BLaER1 treated with 17β-estradiol and CSF1 and Interleukin-3, amounts not matched to agents 10 nM and 100 nM (cell line): ENCODE measurements around the gene STRN3.
"Not testable (repeated sequence)": the region's sequence is repeated elsewhere in the genome, so short reads cannot be mapped to it uniquely, and the experiment has no call there.

Experiments
- H3K27ac ChIP-seq, 11 experiments: shearing (Covaris generic); formaldehyde crosslinking; 2 replicates each; pipeline ENCODE4 v1.8.1; 2022
- H3K27me3 ChIP-seq, 11 experiments: shearing (Covaris generic); formaldehyde crosslinking; 2 replicates each; pipeline ENCODE4 v1.8.1; 2022
- H3K36me3 ChIP-seq, 11 experiments: shearing (Covaris generic); formaldehyde crosslinking; 2 replicates each; pipeline ENCODE4 v1.8.1; 2022
- H3K4me1 ChIP-seq, 10 experiments: shearing (Covaris generic); formaldehyde crosslinking; 2 replicates each; pipeline ENCODE4 v1.8.1; 2022
- H3K4me2 ChIP-seq, 11 experiments: shearing (Covaris generic); formaldehyde crosslinking; 2 replicates each; pipeline ENCODE4 v1.8.1; 2022
- H3K4me3 ChIP-seq, 10 experiments: shearing (Covaris generic); formaldehyde crosslinking; 2 replicates each; pipeline ENCODE4 v1.8.1; 2022
- H3K9ac ChIP-seq, 11 experiments: shearing (Covaris generic); formaldehyde crosslinking; 2 replicates each; pipeline ENCODE4 v1.8.1; 2022
- H3K9me3 ChIP-seq, 11 experiments: shearing (Covaris generic); formaldehyde crosslinking; replicated peaks in 1 of 11; 2 replicates each; pipeline ENCODE4 v1.8.1; 2022
- H4K20me1 ChIP-seq, 11 experiments: shearing (Covaris generic); formaldehyde crosslinking; 2 replicates each; pipeline ENCODE4 v1.8.1; 2022
- Cebpa-rat ChIP-seq, 11 experiments: shearing (Covaris generic); IDR thresholded peaks; 2 replicates each; pipeline ENCODE4 v1.8.1; 2022

The STRN3 gene

DNA sequence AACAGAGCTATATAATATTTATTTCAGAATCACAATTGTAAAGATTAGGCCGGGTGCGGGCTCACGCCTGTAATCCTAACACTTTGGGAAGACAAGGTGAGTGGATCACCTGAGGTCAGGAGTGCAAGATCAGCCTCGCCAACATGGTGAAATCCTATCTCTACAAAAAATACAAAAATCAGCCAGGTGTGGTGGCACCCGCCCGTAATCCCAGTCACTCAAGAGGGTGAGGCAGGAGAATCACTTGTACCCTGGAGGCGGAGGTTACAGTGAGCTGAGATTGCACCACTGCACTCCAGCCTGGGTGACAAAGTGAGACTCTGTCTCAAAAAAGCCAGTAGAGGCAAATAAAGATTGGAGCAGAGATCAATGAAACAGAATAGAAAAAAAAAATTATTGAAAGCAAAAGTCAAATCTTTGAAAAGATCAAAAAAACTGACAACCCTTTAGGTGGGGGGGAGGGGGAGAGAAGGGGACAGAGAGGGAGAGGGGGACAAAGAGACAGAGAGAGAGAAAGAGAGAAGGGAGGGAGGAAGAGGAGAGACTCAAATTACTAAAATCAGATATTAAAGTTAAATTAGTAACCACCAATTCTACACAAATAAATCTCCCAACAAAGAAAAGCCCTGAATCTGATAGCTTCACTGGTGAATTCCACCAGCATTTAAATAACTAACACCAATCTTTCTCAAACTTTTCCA is 53.1 kb downstream of the STRN3 start:
- Histone ChIP-seq H3K9ac (no peak overlapping the region), H3K4me3 (no peak overlapping the region), H3K9me3 (peaks cover 13 to 76% (median 54%) of the 10 kb centered on the region in 11 experiments), H3K27me3 (no peaks in the 10 kb centered on the region), H3K27ac (no peak overlapping the region), H3K4me1 (peaks cover 0 to 17% (median 0%) of the 10 kb centered on the region in 10 experiments; a peak in 2 of 20 replicates), H3K4me2 (no peak overlapping the region), H3K36me3 (peaks cover 0 to 46% (median 24%) of the 10 kb centered on the region in 11 experiments; a peak in 16 of 22 replicates), H4K20me1 (peaks cover 10 to 88% (median 62%) of the 10 kb centered on the region in 11 experiments; a peak in 16 of 22 replicates)
- TF ChIP-seq Cebpa-rat (IDR thresholded peaks at IDR 0.05) = no peak

DNA sequence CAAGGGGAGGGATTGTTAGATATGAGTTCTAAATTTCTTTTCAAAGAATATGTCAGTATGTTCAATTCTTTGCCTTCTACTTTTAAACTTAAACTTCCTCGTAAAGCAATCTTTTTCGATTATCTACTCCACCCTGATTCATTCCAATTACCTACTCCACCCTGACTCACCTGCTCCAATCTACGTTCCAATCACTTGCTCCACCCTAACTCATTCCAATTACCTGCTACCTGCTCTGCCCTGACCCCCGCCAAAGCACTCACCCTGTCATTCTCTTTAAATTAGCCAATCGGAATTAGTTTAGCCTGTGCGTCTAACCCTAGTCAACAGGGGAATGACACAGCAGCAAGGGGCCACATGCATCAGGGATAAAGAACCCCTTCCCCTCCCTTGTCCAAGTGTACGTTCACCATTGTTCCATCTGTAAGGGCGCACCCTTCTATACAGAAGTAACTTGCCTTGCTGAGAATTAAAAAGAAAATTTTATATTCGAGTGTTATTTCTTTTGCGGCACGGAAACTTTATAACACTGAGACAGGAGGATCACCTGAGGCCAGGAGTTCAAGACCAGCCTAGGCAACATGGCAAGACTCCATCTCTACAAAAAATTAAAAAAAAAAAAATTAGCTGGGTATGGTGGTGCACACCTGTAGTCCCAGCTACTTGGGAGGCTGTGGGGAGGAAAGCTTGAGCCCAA is 54.0 kb downstream of the STRN3 start:
- Histone ChIP-seq H3K36me3 (peaks cover 0 to 54% (median 31%) of the 10 kb centered on the region in 11 experiments; a peak in 18 of 22 replicates), H3K4me1 (peaks cover 0 to 15% (median 0%) of the 10 kb centered on the region in 10 experiments; a peak in 2 of 20 replicates), H3K9me3 (peaks cover 21 to 84% (median 63%) of the 10 kb centered on the region in 11 experiments), H4K20me1 (peaks cover 8 to 81% (median 55%) of the 10 kb centered on the region in 11 experiments; a peak in 14 of 22 replicates)
- H3K27me3 ChIP-seq, H3K9ac ChIP-seq, H3K27ac ChIP-seq, H3K4me2 ChIP-seq, H3K4me3 ChIP-seq: not testable (repeated sequence)

DNA sequence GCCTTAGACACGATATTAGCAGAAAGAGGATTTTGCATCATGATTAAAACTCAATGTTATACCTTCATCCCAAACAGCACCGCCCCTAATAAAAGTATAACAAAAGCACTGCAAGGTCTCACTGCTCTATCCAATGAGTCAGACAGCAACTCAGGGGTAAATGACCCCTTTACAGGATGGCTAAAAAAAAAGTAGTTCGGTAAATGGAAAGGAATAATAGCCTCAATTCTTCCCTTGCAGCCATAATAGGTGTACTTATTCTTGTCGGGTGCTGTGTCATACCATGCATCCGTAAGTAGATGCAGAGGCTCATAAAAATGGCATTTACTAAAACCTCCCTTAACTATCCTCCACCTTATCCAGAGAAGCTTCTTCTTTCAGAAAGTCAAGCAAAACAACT is 54.6 kb downstream of the STRN3 start:
- peaks cover 27 to 85% (median 68%) of the 10 kb centered on the region in 11 experiments for H3K9me3 ChIP-seq
- H3K27ac ChIP-seq = no peak overlapping the region
- H3K4me3 ChIP-seq = no peak overlapping the region
- peaks cover 0 to 9% (median 0%) of the 10 kb centered on the region in 10 experiments; a peak in 2 of 20 replicates for H3K4me1 ChIP-seq
- peaks cover 8 to 76% (median 49%) of the 10 kb centered on the region in 11 experiments; a peak in 14 of 22 replicates for H4K20me1 ChIP-seq
- no peak for TF ChIP-seq Cebpa-rat (IDR thresholded peaks at IDR 0.05)
- peaks cover 4 to 60% (median 34%) of the 10 kb centered on the region in 11 experiments for H3K36me3 ChIP-seq
- no peak overlapping the region for H3K4me2 ChIP-seq
- H3K9ac ChIP-seq = no peak overlapping the region
- no peaks in the 10 kb centered on the region for H3K27me3 ChIP-seq

DNA sequence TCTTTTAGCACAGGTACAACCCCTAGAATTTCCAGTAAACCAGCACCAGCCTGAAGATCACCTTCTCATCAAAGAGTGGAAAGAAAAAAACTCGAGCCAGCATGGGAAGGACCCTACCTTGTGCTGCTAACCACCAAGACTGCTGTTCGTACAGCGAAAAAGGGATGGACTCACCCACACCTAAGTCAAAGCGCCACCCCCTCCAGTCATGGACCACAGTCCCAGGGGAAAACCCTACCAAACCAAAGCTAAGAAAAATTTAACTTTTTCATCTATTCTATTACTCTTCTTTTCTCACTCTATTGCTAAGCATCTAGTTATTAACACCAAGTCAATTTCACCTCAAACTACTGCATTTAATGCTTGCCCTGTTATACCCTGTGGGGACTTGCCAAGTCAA is 56.4 kb downstream of the STRN3 start:
- not testable (repeated sequence) for H3K4me1 ChIP-seq, H3K27ac ChIP-seq, H3K9ac ChIP-seq, H3K4me2 ChIP-seq, H3K4me3 ChIP-seq, H3K27me3 ChIP-seq
- peaks cover 20 to 71% (median 52%) of the 10 kb centered on the region in 11 experiments for H3K36me3 ChIP-seq
- H3K9me3 ChIP-seq = peaks cover 44 to 92% (median 82%) of the 10 kb centered on the region in 11 experiments
- H4K20me1 ChIP-seq = peaks cover 5 to 73% (median 34%) of the 10 kb centered on the region in 11 experiments; a peak in 14 of 22 replicates

DNA sequence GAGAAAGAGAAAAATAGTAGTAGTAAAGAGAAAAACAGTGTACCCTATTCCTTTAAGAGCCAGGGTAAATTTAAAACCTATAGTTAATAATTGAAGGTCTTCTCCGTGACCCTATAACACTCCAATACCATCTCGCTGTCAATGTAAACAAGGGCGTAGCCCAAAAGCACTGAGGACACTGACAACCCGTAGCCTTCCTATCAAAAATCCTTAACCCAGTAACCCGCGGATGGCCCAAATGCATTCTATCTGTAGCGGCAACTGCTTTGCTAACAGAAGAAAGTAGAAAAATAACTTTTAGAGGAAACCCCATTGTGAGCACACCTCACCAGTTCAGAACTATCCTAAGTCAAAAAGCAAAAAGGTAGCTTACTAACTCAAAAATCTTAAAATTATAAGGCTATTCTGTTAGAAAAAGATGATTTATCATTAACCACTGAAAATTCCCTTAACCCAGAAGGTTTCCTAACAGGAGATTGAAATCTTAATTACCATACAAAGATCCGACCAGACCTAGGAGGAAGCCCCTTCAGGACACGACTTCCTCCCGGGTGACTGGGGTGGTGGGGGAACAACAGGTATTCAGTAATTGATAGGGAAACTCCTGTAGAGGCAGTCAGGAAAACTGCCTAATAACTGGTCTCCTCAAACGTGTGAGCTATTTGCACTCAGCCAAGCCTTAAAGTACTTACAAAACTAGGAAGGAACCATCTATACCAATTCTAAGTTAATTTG is 58.6 kb downstream of the STRN3 start:
- not testable (repeated sequence) for H3K4me2 ChIP-seq, H3K4me1 ChIP-seq, H3K9ac ChIP-seq, H3K27me3 ChIP-seq, H3K27ac ChIP-seq
- Histone ChIP-seq H4K20me1 (peaks cover 6 to 76% (median 39%) of the 10 kb centered on the region in 11 experiments; a peak in 15 of 22 replicates), H3K4me3 (peak overlapping the region in 1 of 10 experiments; percentile 4; a peak in 1 of 20 replicates), H3K36me3 (peaks cover 32 to 88% (median 65%) of the 10 kb centered on the region in 11 experiments), H3K9me3 (peaks cover 44 to 89% (median 85%) of the 10 kb centered on the region in 11 experiments)

DNA sequence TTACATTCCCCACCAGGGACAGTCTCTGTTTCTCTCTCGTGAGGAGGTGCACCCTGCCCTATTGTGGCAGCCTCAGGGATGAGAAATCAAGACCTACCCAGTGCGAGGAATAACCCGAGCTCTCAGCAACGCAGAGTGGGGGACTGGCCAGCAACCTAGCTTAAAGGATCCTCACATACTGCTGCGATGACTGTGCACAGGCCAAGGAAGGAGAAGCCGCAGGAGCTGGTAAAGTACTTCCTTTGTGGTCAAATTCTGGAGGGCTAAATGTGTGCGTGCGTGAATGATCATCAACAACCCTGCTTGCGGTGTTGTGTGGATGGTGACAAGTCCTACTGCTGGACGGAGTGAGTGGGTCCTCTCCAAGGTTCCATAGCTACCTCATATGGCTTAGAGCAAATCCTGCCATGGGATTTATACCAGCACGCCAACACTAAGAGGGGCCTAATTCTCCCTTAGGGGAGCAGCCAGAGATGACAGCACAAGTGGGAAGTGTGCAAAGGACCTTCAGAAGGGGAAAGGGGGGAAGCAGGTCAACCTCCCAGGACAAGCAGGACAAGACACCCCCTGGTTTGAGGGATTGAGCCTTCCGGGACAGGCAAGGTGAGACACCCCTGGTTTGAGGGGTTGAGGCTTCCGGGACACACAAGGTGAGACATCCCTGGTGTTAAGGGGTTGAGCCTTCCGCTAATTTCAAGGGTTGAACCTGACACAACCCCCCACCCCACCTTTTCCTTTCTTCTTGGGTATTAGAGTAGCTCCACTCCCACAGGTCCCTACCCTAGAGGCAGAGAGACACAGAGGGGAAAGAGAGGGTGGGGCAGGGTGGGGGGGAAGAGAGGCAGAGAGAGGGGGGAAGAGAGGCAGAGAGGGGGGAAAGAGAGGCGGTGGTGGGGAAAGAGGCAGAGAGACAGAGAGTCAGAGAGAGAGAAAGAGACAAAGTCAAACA is 59.5 kb downstream of the STRN3 start:
- Histone ChIP-seq H3K4me2 (no peak overlapping the region), H3K27me3 (no peaks in the 10 kb centered on the region), H3K27ac (no peak overlapping the region), H4K20me1 (peaks cover 6 to 76% (median 40%) of the 10 kb centered on the region in 11 experiments; a peak in 15 of 22 replicates), H3K4me1 (no peaks in the 10 kb centered on the region), H3K9me3 (peaks cover 44 to 81% (median 78%) of the 10 kb centered on the region in 11 experiments), H3K9ac (no peak overlapping the region), H3K36me3 (peaks cover 32 to 85% (median 62%) of the 10 kb centered on the region in 11 experiments), H3K4me3 (peak overlapping the region in 8 of 10 experiments; percentile 10 to 37 (median 18); a peak in 10 of 20 replicates)
- TF ChIP-seq Cebpa-rat (IDR thresholded peaks at IDR 0.05) = no peak

DNA sequence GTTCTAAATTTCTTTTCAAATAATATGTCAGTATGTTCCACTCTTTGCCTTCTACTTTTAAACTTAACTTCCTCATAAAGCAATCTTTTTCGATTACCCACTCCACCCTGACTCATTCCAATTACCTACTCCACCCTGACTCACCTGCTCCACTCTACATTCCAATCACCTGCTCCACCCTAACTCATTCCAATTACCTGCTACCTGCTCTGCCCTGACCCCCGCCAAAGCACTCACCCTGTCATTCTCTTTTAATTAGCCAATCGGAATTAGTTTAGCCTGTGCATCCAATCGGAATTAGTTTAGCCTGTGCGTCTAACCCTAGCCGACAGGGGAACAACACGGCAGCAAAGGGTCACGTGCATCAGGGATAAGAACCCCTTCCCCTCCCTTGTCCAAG is 60.3 kb downstream of the STRN3 start:
- not testable (repeated sequence) for H3K27ac ChIP-seq, H3K4me2 ChIP-seq, H3K4me1 ChIP-seq, H3K9ac ChIP-seq, H3K27me3 ChIP-seq
- peaks cover 5 to 76% (median 44%) of the 10 kb centered on the region in 11 experiments; a peak in 16 of 22 replicates for H4K20me1 ChIP-seq
- peak overlapping the region in 4 of 10 experiments; percentile 10 to 37 (median 18); a peak in 5 of 20 replicates for H3K4me3 ChIP-seq
- H3K9me3 ChIP-seq = peaks cover 44 to 73% (median 71%) of the 10 kb centered on the region in 11 experiments
- peaks cover 32 to 78% (median 63%) of the 10 kb centered on the region in 11 experiments for H3K36me3 ChIP-seq

DNA sequence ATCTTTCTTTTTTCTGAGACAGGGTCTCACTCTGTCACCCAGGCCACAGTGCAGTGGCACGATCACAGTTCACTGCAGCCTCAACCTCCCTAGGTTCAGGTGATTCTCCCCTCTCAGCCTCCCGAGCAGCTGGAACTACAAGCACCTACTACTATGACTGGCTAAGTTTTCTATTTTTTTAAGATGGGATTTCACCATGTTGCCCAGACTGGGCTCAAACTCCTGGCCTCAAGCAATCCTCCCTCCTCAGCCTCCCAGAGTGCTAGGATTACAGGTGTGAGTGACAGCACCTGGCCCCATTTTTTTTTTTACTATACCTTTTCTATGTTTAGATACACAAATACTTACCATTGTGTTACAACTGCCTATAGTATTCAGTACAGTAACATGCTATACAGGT is 63.6 kb downstream of the STRN3 start:
- not testable (repeated sequence) for H3K9ac ChIP-seq, H3K4me2 ChIP-seq, H3K27me3 ChIP-seq, H3K27ac ChIP-seq, H3K4me3 ChIP-seq
- peaks cover 0 to 28% (median 5%) of the 10 kb centered on the region in 10 experiments; a peak in 8 of 20 replicates for H3K4me1 ChIP-seq
- peaks cover 32 to 67% (median 53%) of the 10 kb centered on the region in 11 experiments for H3K36me3 ChIP-seq
- peaks cover 19 to 90% (median 60%) of the 10 kb centered on the region in 11 experiments; a peak in 20 of 22 replicates for H4K20me1 ChIP-seq
- peaks cover 26 to 40% (median 38%) of the 10 kb centered on the region in 11 experiments for H3K9me3 ChIP-seq
